Retinal pigment epithelial cell (primary cell): ENCODE results near the gene RARRES2.

Experiments
- DNase-seq: peaks from one replicate; pipeline ENCODE4 v3.0.0-alpha.2; 2010; ENCODE audit warnings: low read depth
- H3K4me3 ChIP-seq: 2 replicates; pipeline ENCODE4 v1.5.1; 2011; ENCODE audit warnings: mild to moderate bottlenecking, low read length, control low read depth, moderate library complexity
- CTCF ChIP-seq: conservative IDR thresholded peaks from 2 replicates; pipeline ENCODE4 v1.5.1; 2011; ENCODE audit warnings: low read depth, low read length, control low read depth, inconsistent platforms

RARRES2 gene

GRCh38 chr7:150343225-150343624, 1.8 kb upstream of the RARRES2 start:
- DNase-seq = no peak
- no peak overlapping the region for H3K4me3 ChIP-seq
- TF ChIP-seq CTCF = no peak

GRCh38 chr7:150342121-150342408, 636 bp upstream of the RARRES2 start:
- peak overlapping the region; percentile 72 for H3K4me3 ChIP-seq
- DNase-seq = no peak

GRCh38 chr7:150340875-150341262, 560 bp downstream of the RARRES2 start:
- peak overlapping the region; percentile 72 for H3K4me3 ChIP-seq
- DNase-seq = no peak
- TF ChIP-seq CTCF = no peak

More at GRCh38 chr7:150342121-150342408, 636 bp upstream of the RARRES2 start:
- TF ChIP-seq CTCF = no peak

GRCh38 chr7:150340024-150340749, 1.2 kb downstream of the RARRES2 start:
- no peak for DNase-seq
- no peak for TF ChIP-seq CTCF
- peak overlapping the region; percentile 72 for H3K4me3 ChIP-seq

GRCh38 chr7:150339409-150339809, 2.0 kb downstream of the RARRES2 start:
- DNase-seq = no peak
- TF ChIP-seq CTCF = peak; percentile 12
- peak overlapping the region; percentile 72 for H3K4me3 ChIP-seq

- no peak for TF ChIP-seq CTCF
- no peak for DNase-seq
- H3K4me3 ChIP-seq = peak overlapping the region; percentile 72
Observed at GRCh38 chr7:150338166-150338829, 3.1 kb downstream of the RARRES2 start.

DNA sequence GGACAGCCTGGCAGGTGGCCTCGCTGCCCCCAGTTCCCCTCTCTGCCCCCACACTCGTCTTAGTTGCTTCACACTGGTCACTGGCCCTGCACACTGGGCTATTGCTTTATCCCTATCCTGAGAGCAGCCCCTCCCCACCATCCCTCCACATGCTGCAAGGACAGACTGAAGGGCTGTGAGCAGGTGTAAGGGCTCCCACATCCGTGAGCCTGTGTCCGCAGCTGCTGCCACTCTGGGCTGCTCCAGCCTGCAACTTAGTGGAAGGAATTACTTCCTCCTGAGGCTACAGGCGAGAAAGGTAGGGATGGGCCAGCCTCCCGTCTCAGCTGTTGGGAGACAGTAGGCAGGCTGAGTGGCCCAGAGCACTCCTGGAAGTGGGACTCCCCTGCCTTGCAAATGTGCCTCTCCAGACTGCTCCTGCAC, 3.8 kb downstream of the RARRES2 start:
- DNase-seq = no peak
- no peak overlapping the region for H3K4me3 ChIP-seq
- TF ChIP-seq CTCF = no peak
